DND-41 (cell line): ENCODE measurements around the gene UPP2.

ENCODE experiments used
- ATAC-seq: fragments of 200-7000 bp; cut with Tn5 transposase; 3 replicates; pipeline ENCODE4 v1.9.1; 2021; ENCODE audit warnings: low read depth; ENCODE audit not compliant: insufficient read depth
- DNase-seq: peaks from one replicate; pipeline ENCODE4 v3.0.0-alpha.2; 2020
- H2AFZ ChIP-seq: 2 replicates; pipeline ENCODE4 v1.6.0; 2012; ENCODE audit warnings: low read depth, low read length
- H3K27ac ChIP-seq: 2 replicates; pipeline ENCODE4 v1.5.1; 2012; ENCODE audit warnings: low read length, inconsistent platforms
- H3K27me3 ChIP-seq: fragments of 200-600 bp; sonication (generic); 2 replicates; pipeline ENCODE4 v1.6.0; 2012; ENCODE audit warnings: low read length, mild to moderate bottlenecking, inconsistent platforms; ENCODE audit not compliant: insufficient read depth, poor library complexity
- H3K36me3 ChIP-seq: 2 replicates; pipeline ENCODE4 v1.5.1; 2012; ENCODE audit warnings: low read length, inconsistent platforms; ENCODE audit not compliant: insufficient read depth
- H3K4me1 ChIP-seq: 2 replicates; pipeline ENCODE4 v1.5.1; 2012; ENCODE audit warnings: mild to moderate bottlenecking, low read length; ENCODE audit not compliant: insufficient read depth
- H3K4me2 ChIP-seq: 2 replicates; pipeline ENCODE4 v1.6.0; 2012; ENCODE audit warnings: mild to moderate bottlenecking, moderate library complexity, low read length, inconsistent platforms; ENCODE audit not compliant: insufficient read depth
- H3K4me3 ChIP-seq, 2 experiments: fragments of 200-600 bp in 1 of 2; shearing (Covaris generic) in 1 of 2; 2 replicates each; pipeline ENCODE4 v1.5.1; 2012 to 2016; ENCODE audit warnings: inconsistent platforms in 2 of 2, low read length in 2 of 2, mild to moderate bottlenecking in 2 of 2, low read depth in 1 of 2, moderate library complexity in 1 of 2
- H3K79me2 ChIP-seq: 2 replicates; pipeline ENCODE4 v1.6.0; 2012; ENCODE audit warnings: low read length, inconsistent platforms; ENCODE audit not compliant: insufficient read depth
- H3K9ac ChIP-seq: 2 replicates; pipeline ENCODE4 v1.6.0; 2012; ENCODE audit warnings: low read depth, mild to moderate bottlenecking, inconsistent platforms, low read length, moderate library complexity
- H3K9me3 ChIP-seq: 2 replicates; pipeline ENCODE4 v1.5.1; 2012; ENCODE audit warnings: low read length, moderate library complexity, mild to moderate bottlenecking, inconsistent platforms; ENCODE audit not compliant: insufficient read depth, severe bottlenecking
- H4K20me1 ChIP-seq: 2 replicates; pipeline ENCODE4 v1.6.0; 2012; ENCODE audit warnings: low read length; ENCODE audit not compliant: insufficient read depth
- EZH2 ChIP-seq: IDR thresholded peaks from 3 replicates; pipeline ENCODE4 v1.6.1; 2012; ENCODE audit warnings: borderline replicate concordance, low read depth, mild to moderate bottlenecking, moderate library complexity, low read length, inconsistent platforms; ENCODE audit not compliant: severe bottlenecking
- TF ChIP-seq, protein P1 (sequence below): IDR thresholded peaks from 2 replicates; pipeline ENCODE4 v1.5.1; 2012; ENCODE audit warnings: borderline replicate concordance, low read length, moderate library complexity, mild to moderate bottlenecking; ENCODE audit not compliant: poor library complexity, severe bottlenecking; ENCODE audit errors: extremely low read depth

The UPP2 gene

DNA sequence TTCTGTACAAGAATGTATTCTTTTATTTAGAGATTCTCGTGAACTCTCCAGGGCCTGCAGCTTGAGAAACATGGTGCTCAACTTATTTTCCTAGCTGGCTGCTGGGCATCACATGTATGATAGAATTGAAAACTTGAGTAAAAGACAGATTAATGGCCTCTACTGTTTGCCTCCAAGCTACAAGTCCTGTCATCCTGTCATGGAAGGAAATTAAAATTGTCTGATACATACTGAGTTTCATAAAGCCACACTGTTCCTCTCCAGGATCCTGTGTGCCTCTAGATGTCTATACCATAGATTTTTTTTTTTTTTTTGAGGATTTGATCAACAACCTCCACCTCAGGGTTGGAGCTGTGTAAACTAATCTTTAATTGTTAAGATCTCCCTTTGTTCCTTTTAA is 38.5 kb downstream of the UPP2 start:
- Histone ChIP-seq H3K9ac (no peak overlapping the region), H3K4me1 (no peaks in the 10 kb centered on the region), H3K4me3 (no peak overlapping the region), H3K9me3 (no peaks in the 10 kb centered on the region), H4K20me1 (no peaks in the 10 kb centered on the region), H3K36me3 (no peaks in the 10 kb centered on the region), H3K27me3 (no peaks in the 10 kb centered on the region), H2AFZ (no peak overlapping the region), H3K4me2 (no peak overlapping the region), H3K79me2 (no peaks in the 10 kb centered on the region), H3K27ac (no peak overlapping the region)
- no peak for DNase-seq
- no peak for TF ChIP-seq EZH2
- TF ChIP-seq, protein P1, sequence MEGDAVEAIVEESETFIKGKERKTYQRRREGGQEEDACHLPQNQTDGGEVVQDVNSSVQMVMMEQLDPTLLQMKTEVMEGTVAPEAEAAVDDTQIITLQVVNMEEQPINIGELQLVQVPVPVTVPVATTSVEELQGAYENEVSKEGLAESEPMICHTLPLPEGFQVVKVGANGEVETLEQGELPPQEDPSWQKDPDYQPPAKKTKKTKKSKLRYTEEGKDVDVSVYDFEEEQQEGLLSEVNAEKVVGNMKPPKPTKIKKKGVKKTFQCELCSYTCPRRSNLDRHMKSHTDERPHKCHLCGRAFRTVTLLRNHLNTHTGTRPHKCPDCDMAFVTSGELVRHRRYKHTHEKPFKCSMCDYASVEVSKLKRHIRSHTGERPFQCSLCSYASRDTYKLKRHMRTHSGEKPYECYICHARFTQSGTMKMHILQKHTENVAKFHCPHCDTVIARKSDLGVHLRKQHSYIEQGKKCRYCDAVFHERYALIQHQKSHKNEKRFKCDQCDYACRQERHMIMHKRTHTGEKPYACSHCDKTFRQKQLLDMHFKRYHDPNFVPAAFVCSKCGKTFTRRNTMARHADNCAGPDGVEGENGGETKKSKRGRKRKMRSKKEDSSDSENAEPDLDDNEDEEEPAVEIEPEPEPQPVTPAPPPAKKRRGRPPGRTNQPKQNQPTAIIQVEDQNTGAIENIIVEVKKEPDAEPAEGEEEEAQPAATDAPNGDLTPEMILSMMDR: no peak
- ATAC-seq: no peak

DNA sequence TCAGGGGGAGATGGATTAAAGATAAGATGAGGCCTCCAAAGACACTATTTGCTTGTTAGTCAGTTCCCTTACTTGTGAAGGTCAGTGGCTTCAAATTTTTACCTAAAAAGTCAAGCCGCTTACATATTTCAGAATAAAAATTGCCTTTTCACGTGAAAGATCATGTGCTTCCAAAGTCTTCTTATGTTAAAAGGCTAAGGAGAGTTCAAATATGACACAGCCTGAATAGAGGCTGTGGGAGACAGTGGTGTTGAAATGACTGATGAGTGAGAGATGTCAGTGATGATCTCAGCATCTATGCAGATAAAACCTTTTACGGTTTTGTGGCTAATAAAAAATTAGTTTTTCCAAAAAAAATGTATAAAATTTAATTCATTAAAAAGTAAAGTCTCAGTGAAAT is 40.5 kb downstream of the UPP2 start:
- Histone ChIP-seq H3K27ac (no peak overlapping the region), H3K9ac (no peak overlapping the region), H3K27me3 (no peaks in the 10 kb centered on the region), H3K4me2 (no peak overlapping the region), H2AFZ (no peak overlapping the region), H3K4me3 (no peak overlapping the region), H4K20me1 (no peaks in the 10 kb centered on the region), H3K4me1 (no peaks in the 10 kb centered on the region), H3K79me2 (no peaks in the 10 kb centered on the region), H3K36me3 (no peaks in the 10 kb centered on the region), H3K9me3 (no peaks in the 10 kb centered on the region)
- no peak for TF ChIP-seq EZH2
- TF ChIP-seq, protein P1: no peak
- no peak for DNase-seq
- no peak for ATAC-seq

DNA sequence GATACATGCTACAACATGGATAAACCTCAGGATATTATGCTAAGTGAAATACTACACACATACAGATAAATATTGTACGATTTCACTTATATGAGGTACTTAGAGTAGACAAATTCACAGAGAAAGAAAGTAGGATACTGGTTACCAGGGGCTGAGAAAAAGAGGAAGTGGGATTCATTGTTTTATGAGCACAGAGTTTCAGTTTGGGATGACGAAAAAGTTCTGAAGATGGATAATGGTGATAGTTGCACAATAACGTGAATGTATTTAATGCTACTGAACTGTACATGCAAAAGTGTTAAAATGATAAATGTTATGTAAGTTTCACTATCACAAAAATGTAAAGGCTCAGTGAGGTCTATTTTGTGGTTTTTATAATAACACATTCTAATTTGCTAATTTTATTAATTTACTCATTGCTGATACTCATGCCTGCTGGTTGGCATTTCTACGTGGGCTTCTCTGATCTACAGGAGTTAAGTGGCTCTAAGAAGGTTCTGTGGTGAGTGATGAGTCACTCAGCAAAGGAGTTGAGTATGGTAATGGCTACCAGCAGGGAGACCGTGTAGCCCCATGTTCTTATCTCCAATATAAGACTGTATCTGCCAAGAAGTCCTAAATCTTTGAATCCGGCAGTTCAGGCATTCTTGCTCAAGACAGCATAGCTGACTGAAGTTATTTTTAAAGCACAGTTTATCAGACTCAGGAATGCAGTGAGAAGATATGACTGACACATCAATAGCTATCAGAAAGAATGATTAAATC is 41.1 kb downstream of the UPP2 start:
- DNase-seq: no peak
- no peak overlapping the region for H3K27ac ChIP-seq

More for the DNA sequence above, 41.1 kb downstream of the UPP2 start:
- no peak overlapping the region for H3K4me2 ChIP-seq
- H3K9ac ChIP-seq: no peak overlapping the region
- H3K79me2 ChIP-seq: no peaks in the 10 kb centered on the region
- H3K4me3 ChIP-seq: no peak overlapping the region
- no peak for ATAC-seq
- no peaks in the 10 kb centered on the region for H4K20me1 ChIP-seq
- H3K27me3 ChIP-seq: no peaks in the 10 kb centered on the region
- no peaks in the 10 kb centered on the region for H3K4me1 ChIP-seq
- H3K36me3 ChIP-seq: no peaks in the 10 kb centered on the region
- TF ChIP-seq, protein P1: no peak
- no peak for TF ChIP-seq EZH2
- H3K9me3 ChIP-seq: no peaks in the 10 kb centered on the region
- no peak overlapping the region for H2AFZ ChIP-seq
